Measurements from ENCODE around the gene B3GNT4. TPM values are rescaled to one million over a fixed set of nuclear protein-coding genes. Genes with fewer than 3 reads are reported as not detected.

The B3GNT4 gene
- total RNA-seq, 2 donors from 2014 or later = 0.69 to 1.7 TPM

GRCh38 chr12:122227341-122227740, 23.8 kb downstream of the B3GNT4 start:
- Histone ChIP-seq H3K9ac (ENCODE audit: low read depth in 2 of 2, low read length in 2 of 2) (no peak overlapping the region), H3K27me3 (no peaks in the 10 kb centered on the region), H3K36me3 (no peaks in the 10 kb centered on the region), H3K4me3 (no peak overlapping the region), H3K27ac (no peak overlapping the region), H3K4me1 (peaks cover 14% of the 10 kb centered on the region), H3K9me3 (no peaks in the 10 kb centered on the region)
- no peak for DNase-seq
- TF ChIP-seq CTCF (IDR thresholded peaks at IDR 0.05) = no peak
- intact Hi-C loops (cut with DNase I) = no loop called here

GRCh38 chr12:122228092-122228491, 24.6 kb downstream of the B3GNT4 start:
- no peaks in the 10 kb centered on the region for H3K9me3 ChIP-seq
- intact Hi-C loops (cut with DNase I) = no loop called here
- no peaks in the 10 kb centered on the region for H3K36me3 ChIP-seq
- no peak overlapping the region for H3K27ac ChIP-seq
- no peak overlapping the region for H3K4me3 ChIP-seq
- no peak for DNase-seq
- H3K9ac ChIP-seq (ENCODE audit: low read depth in 2 of 2, low read length in 2 of 2) = no peak overlapping the region
- no peaks in the 10 kb centered on the region for H3K27me3 ChIP-seq
- TF ChIP-seq CTCF (IDR thresholded peaks at IDR 0.05) = no peak
- H3K4me1 ChIP-seq = peaks cover 14% of the 10 kb centered on the region

- TF ChIP-seq CTCF (IDR thresholded peaks at IDR 0.05) = no peak
- peaks cover 8% of the 10 kb centered on the region for H3K4me1 ChIP-seq
- no peak for DNase-seq
- H3K9ac ChIP-seq (ENCODE audit: low read depth in 2 of 2, low read length in 2 of 2) = no peak overlapping the region
- no peak overlapping the region for H3K27ac ChIP-seq
- intact Hi-C loops (cut with DNase I) = no loop called here
- no peaks in the 10 kb centered on the region for H3K36me3 ChIP-seq
- no peak overlapping the region for H3K4me3 ChIP-seq
- H3K27me3 ChIP-seq = no peaks in the 10 kb centered on the region
- H3K9me3 ChIP-seq = no peaks in the 10 kb centered on the region
These were observed 27.3 kb downstream of the B3GNT4 start for GRCh38 chr12:122230798-122231197.

GRCh38 chr12:122232691-122233090, 29.2 kb downstream of the B3GNT4 start:
- Histone ChIP-seq H3K4me1 (no peaks in the 10 kb centered on the region), H3K36me3 (no peaks in the 10 kb centered on the region), H3K4me3 (no peak overlapping the region), H3K27ac (no peak overlapping the region), H3K27me3 (no peaks in the 10 kb centered on the region), H3K9ac (ENCODE audit: low read depth in 2 of 2, low read length in 2 of 2) (no peak overlapping the region), H3K9me3 (no peaks in the 10 kb centered on the region)
- no peak for TF ChIP-seq CTCF (IDR thresholded peaks at IDR 0.05)
- intact Hi-C loops (cut with DNase I) = no loop called here
- DNase-seq = no peak

- Histone ChIP-seq H3K4me1 (no peaks in the 10 kb centered on the region), H3K27ac (no peak overlapping the region), H3K9ac (ENCODE audit: low read depth in 2 of 2, low read length in 2 of 2) (no peak overlapping the region), H3K27me3 (no peaks in the 10 kb centered on the region), H3K4me3 (no peak overlapping the region), H3K36me3 (no peaks in the 10 kb centered on the region), H3K9me3 (no peaks in the 10 kb centered on the region)
- TF ChIP-seq CTCF (IDR thresholded peaks at IDR 0.05) = no peak
- DNase-seq = no peak
- intact Hi-C loops (cut with DNase I) = no loop called here
These were observed 32.2 kb downstream of the B3GNT4 start for GRCh38 chr12:122235741-122236140.

GRCh38 chr12:122238861-122239260, 35.4 kb downstream of the B3GNT4 start:
- no peak for TF ChIP-seq CTCF (IDR thresholded peaks at IDR 0.05)
- Histone ChIP-seq H3K27me3 (no peaks in the 10 kb centered on the region), H3K4me3 (no peak overlapping the region), H3K36me3 (peaks cover 4% of the 10 kb centered on the region), H3K9me3 (no peaks in the 10 kb centered on the region), H3K4me1 (no peaks in the 10 kb centered on the region), H3K9ac (ENCODE audit: low read depth in 2 of 2, low read length in 2 of 2) (no peak overlapping the region), H3K27ac (no peak overlapping the region)
- intact Hi-C loops (cut with DNase I) = no loop called here
- DNase-seq = no peak
